Prostate gland (tissue), 2 donors: ENCODE data around the gene PCMTD2. TPM values are rescaled to one million over a fixed set of nuclear protein-coding genes. Genes with fewer than 3 reads are reported as not detected.

Experiments
- DNase-seq: peaks from one replicate; pipeline ENCODE4 v3.0.0-alpha.2; 2019; ENCODE audit warnings: low spot score
- H3K27ac ChIP-seq, 2 donors: fragments of 200-600 bp; sonication (generic); 2 replicates each; pipeline ENCODE4 v1.5.1; 2017 to 2019
- H3K27me3 ChIP-seq: fragments of 200-600 bp; sonication (generic); replicated peaks from 2 replicates; pipeline ENCODE4 v1.5.1; 2019; ENCODE audit not compliant: insufficient read depth
- H3K36me3 ChIP-seq, 2 donors: fragments of 200-600 bp; sonication (generic); 1 replicate in 1 of 2; 2 replicates in 1 of 2; pipeline versions ENCODE4 v1.5.1 to v1.8.1; 2017 to 2019
- H3K4me1 ChIP-seq: fragments of 200-600 bp; sonication (generic); replicated peaks from 2 replicates; pipeline ENCODE4 v1.5.1; 2019
- H3K4me3 ChIP-seq, 2 donors: fragments of 200-600 bp; sonication (generic); 2 replicates each; pipeline ENCODE4 v1.5.1; 2017 to 2019
- H3K9me3 ChIP-seq: fragments of 200-600 bp; sonication (generic); 2 replicates; pipeline ENCODE4 v1.5.1; 2017
- POLR2A ChIP-seq: fragments of 450-650 bp; IDR thresholded peaks from one replicate; pipeline ENCODE4 v1.6.1; 2016; ENCODE audit warnings: antibody characterized with exemption, mild to moderate bottlenecking
- POLR2AphosphoS5 ChIP-seq: sonication (generic); formaldehyde crosslinking; IDR thresholded peaks from one replicate; pipeline ENCODE4 v1.6.1; 2017; ENCODE audit warnings: antibody characterized with exemption
- WGBS: methylation state at CpG from one replicate; pipeline ENCODE4 v1.1.5; 2018; 5-methylcytosine and 5-hydroxymethylcytosine counted together
- intact Hi-C: fragments of 100-400 bp; cut with DNase I; formaldehyde crosslinking; loops from one replicate; pipeline ENCODE4 v1.14.2; 2022
- total RNA-seq, 2 donors: library from RNA; depleted of rRNA; stranded (reverse); fragments of >200 nt; gene quantifications; one replicate each; pipeline ENCODE4 v1.1.0, GENCODE V29; 2016
- TF ChIP-seq, protein P1 (sequence below), 4 experiments: fragments of 200-600 bp in 2 of 4; fragments of 450-650 bp in 2 of 4; sonication (generic) in 2 of 4; IDR thresholded peaks; 1 replicate in 3 of 4; 2 replicates in 1 of 4; pipeline ENCODE4 v1.5.1; 2016 to 2019; ENCODE audit warnings: antibody characterized with exemption in 4 of 4, mild to moderate bottlenecking in 2 of 4, moderate library complexity in 2 of 4

The PCMTD2 gene
- total RNA-seq, 2 donors from 2014 or later = 143 to 147 TPM

DNA sequence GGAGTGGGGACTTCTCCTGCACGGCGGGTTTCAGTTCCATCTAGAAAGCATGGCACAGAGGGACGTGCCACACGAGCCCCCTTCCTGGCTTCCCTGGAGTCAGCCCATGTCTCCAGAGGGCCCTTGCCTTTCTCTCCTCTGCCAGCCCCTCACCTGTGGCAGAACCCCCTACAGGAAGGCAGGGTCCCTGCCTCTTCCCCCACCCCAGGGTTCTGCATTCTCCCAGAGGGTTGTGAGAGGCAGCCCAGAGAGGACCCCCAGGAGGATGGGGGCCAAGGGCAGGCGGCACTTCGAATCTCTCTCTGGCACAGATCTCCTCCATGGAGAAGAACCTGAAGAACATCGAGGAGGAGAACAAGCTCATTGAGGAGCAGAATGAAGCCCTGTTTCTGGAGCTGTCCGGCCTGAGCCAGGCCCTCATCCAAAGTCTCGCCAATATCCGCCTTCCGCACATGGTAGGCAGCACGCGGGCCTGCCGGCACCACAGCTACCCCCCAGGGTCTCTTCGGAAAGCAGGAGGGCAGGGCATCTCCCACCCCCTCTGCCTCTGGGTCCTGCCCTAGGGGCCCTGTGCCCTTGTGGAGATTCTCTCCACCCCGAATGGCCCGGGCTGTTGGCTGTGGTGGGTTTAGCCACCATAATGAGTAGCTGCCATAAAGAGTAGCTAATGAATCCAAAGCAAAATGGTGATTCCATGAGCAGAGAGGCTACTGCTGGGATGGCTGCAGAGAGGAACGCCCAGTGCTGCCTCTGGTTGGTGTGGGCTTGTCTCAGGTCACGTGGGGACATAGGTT is 15.9 kb upstream of the PCMTD2 start:
- no peak overlapping the region for H3K4me3 ChIP-seq
- TF ChIP-seq POLR2A = no peak
- TF ChIP-seq, protein P1, sequence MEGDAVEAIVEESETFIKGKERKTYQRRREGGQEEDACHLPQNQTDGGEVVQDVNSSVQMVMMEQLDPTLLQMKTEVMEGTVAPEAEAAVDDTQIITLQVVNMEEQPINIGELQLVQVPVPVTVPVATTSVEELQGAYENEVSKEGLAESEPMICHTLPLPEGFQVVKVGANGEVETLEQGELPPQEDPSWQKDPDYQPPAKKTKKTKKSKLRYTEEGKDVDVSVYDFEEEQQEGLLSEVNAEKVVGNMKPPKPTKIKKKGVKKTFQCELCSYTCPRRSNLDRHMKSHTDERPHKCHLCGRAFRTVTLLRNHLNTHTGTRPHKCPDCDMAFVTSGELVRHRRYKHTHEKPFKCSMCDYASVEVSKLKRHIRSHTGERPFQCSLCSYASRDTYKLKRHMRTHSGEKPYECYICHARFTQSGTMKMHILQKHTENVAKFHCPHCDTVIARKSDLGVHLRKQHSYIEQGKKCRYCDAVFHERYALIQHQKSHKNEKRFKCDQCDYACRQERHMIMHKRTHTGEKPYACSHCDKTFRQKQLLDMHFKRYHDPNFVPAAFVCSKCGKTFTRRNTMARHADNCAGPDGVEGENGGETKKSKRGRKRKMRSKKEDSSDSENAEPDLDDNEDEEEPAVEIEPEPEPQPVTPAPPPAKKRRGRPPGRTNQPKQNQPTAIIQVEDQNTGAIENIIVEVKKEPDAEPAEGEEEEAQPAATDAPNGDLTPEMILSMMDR (IDR thresholded peaks at IDR 0.05) = no peak
- no peak for TF ChIP-seq POLR2AphosphoS5
- no peaks in the 10 kb centered on the region for H3K27me3 ChIP-seq
- no peaks in the 10 kb centered on the region for H3K36me3 ChIP-seq
- H3K27ac ChIP-seq = no peak overlapping the region
- 91% methylated on average over 18 of the region's 19 CpGs for WGBS
- intact Hi-C loops = no loop called here
- DNase-seq = no peak
- no peaks in the 10 kb centered on the region for H3K4me1 ChIP-seq
- H3K9me3 ChIP-seq = no peaks in the 10 kb centered on the region

DNA sequence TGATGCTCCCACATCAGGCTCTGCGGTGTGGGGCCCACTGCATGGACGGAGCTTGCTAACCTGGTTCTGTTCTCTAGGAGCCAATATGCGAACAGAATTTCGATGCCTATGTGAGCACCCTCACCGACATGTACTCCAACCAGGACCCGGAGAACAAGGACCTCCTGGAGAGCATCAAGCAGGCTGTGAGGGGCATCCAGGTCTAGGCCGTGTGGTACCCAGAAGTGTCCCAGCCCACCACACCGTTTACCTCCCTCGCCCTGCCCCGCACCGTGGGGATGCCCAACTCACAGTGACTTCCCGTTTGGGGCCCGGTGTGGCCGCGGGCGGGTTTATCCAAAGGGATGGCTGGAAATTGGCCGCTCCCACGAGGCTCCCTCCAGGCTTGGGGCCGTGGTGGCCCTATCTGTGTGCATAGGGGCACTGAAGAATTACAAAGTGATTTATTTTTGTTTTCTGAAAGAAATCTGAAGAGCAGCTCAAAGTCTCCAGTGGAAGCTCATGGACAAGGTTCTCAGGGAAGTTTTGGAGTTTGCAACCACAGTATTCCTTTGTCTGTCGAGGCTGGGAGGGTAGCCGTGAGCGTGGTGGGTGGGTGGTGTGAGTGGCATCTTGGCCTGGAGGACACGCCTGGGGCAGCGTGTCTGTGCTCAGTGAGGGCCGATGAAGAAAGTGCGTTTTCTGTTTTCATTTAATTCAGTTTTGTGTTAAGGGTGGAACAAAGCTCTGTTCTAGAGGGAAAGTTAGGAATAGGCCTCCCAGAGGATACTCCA is 15.1 kb upstream of the PCMTD2 start:
- DNase-seq = no peak
- Histone ChIP-seq H3K4me3 (no peak overlapping the region), H3K4me1 (no peaks in the 10 kb centered on the region), H3K27me3 (no peaks in the 10 kb centered on the region), H3K27ac (no peak overlapping the region), H3K9me3 (no peaks in the 10 kb centered on the region), H3K36me3 (no peaks in the 10 kb centered on the region)
- TF ChIP-seq POLR2AphosphoS5 (no peak), POLR2A (no peak)
- TF ChIP-seq, protein P1 (IDR thresholded peaks at IDR 0.05) = no peak
- intact Hi-C loops = no loop called here
- 94% methylated on average over 26 of the region's 26 CpGs for WGBS

DNA sequence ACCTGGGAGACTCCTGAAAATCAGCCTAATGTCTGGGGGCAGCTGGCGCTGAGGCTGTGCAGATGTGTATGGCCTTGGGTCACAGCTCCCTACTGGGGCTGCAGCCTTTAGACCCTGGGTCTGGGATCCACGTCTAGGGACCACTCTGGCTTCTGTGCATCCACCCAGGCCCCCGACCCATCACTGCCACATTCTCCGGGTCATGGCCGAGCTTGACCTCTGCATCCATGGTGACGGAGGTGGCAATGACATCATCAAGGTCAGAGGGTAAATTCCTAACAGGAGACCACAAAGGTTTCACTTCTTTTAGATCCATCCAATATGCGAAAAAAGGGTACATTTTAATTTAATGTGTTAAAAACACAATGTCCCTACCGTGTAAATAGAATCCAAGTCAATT is 14.5 kb upstream of the PCMTD2 start:
- DNase-seq = no peak
- TF ChIP-seq, protein P1 (IDR thresholded peaks at IDR 0.05) = no peak
- TF ChIP-seq POLR2A (no peak), POLR2AphosphoS5 (no peak)
- no peak overlapping the region for H3K27ac ChIP-seq
- WGBS = 81% methylated on average over 8 of the region's 8 CpGs
- H3K36me3 ChIP-seq = no peaks in the 10 kb centered on the region
- H3K27me3 ChIP-seq = no peaks in the 10 kb centered on the region
- H3K9me3 ChIP-seq = no peaks in the 10 kb centered on the region
- H3K4me3 ChIP-seq = no peak overlapping the region
- intact Hi-C loops = no loop called here
- H3K4me1 ChIP-seq = no peaks in the 10 kb centered on the region

DNA sequence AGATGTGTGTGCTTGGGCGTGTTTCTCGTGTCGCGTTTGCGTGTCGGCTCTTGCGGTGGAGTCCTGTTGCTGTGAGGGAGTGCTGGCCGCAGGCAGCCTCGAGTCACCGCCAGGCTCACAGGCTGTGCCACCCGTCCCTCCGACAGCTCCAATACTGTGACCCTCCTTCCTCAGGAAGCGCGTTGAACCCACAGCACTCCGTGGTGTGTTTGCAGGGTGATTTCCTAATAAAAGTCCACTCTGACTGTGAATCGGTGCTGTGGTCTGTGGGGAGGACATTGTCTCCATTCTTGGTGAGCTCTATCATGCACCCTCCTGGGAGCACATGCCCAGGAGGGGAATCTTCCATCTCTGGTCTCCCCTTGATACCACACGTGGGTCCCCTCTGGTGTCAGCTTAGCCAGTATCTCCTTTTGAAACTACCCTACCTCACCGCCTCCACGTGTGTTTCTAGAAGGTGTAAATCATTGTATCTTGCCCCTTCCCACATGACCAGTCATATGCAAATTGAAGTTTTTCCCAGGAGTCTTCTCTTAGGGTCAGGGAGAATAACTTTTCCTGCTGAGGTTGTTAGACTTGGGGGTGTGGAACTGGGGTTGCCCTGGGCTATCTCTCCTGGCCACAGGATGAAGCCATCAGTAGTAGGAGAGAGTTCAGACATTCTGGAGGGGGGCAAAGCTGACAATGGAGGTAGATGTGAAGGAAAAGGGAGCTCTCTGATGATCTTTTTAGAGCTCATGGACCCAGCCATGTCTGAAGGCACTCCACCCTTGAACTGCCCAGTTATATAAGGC is 13.3 kb upstream of the PCMTD2 start:
- intact Hi-C loops = no loop called here
- H3K27ac ChIP-seq = no peak overlapping the region
- no peak for TF ChIP-seq POLR2AphosphoS5
- TF ChIP-seq POLR2A = no peak
- TF ChIP-seq, protein P1 (IDR thresholded peaks at IDR 0.05) = no peak
- H3K9me3 ChIP-seq = no peaks in the 10 kb centered on the region
- 85% methylated on average over 19 of the region's 19 CpGs for WGBS
- no peak overlapping the region for H3K4me3 ChIP-seq
- H3K36me3 ChIP-seq = no peaks in the 10 kb centered on the region
- DNase-seq = no peak
- H3K27me3 ChIP-seq = no peaks in the 10 kb centered on the region
- no peaks in the 10 kb centered on the region for H3K4me1 ChIP-seq
